NCI-H2227 treated with DMSO at 0.1 percent for 48 hours (cell line): ENCODE measurements around the gene RIT1.

Experiments
- DNase-seq: peaks from one replicate; lab custom pipeline; 2025; lab: John Stamatoyannopoulos, UW

RIT1 gene

GRCh38 chr1:155911156-155912055, at the start of gene RIT1:
Gene RIT1, minus strand, starts transcription at chr1:155911349. Its CDS starts 588 bp downstream, at chr1:155910761.
- DNase-seq: peak; percentile 63

DNA sequence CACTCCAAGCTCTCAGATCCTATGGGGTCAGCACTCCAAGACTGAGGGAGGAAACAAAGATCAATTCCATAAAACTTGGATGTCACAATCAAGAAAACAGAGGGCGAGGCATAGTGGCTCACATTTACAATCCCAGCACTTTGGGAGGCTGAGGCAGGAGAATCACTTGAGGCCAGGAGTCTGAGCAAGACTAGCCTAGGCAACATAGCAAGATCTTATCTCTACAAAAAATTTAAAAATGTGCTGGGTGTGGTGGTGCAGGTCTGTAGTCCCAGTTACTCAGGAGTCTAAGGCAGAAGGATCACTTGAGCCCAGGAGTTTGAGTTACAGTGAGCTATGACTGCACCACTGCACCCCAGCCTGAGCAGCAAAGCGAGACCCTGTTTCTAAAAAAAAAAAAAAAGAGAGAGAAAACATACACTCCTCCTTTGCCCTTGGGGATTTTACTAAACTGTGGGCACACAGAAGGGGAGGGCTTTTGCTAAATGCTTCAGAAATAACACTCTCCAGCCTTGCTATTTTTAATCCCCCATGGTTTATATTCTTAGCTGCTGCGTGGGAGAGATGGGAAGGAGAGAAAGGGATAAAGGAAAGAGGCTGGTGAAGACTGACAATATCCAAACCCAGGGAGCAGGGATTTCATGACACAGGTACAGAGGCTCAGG, 49.1 kb upstream of the RIT1 start:
- no peak for DNase-seq

DNA sequence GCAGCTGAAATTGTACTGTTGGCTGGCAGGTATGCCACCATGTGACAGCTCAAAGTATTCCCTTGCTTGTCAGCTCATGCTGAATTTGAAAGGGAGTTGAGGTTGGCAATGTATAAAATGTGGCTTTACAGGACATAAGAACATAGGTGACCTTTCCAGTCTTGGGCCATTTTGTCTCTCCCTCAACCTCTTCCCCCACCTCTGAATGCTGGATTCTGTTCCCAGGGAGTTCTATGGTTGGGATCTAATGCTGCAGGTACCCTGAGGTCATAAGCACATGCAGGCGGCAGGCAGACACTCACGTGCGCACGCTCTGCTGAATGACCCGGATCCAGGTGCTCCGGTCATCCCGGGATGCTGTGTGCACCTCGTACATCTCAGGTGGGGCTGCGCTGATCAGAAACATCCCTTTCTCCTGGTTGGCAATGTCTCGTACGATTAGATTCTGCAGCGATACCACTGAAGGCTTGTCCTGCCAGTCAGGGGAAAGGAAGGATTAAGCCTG, 46.3 kb upstream of the RIT1 start:
- DNase-seq: no peak

GRCh38 chr1:155954645-155955044, 43.5 kb upstream of the RIT1 start:
- no peak for DNase-seq

GRCh38 chr1:155952505-155952890, 41.3 kb upstream of the RIT1 start:
- no peak for DNase-seq

GRCh38 chr1:155951753-155952504, 40.8 kb upstream of the RIT1 start:
- DNase-seq: no peak

GRCh38 chr1:155950829-155951228, 39.7 kb upstream of the RIT1 start:
- DNase-seq: no peak

- no peak for DNase-seq
Measured at GRCh38 chr1:155947741-155948140, 36.6 kb upstream of the RIT1 start.

DNA sequence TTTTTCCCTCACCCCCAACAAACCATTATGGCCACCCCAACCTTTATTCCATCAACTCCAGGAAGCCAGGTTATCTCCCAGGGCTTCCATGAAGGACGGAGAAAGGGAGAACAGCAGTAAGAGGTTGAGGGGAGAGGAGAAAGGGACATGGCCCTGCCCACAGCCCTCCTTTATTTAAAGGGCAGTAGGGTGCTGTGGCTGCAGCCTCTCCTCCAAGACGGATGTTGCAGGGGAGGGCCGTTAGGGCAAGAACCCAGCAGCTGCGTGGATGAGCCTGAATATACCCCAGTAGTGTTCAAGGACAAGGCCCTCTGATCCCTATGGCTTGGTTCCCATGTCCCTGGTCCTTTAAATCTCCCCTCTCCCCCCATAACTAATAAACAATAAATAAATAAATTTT, 36.1 kb upstream of the RIT1 start:
- DNase-seq: no peak

DNA sequence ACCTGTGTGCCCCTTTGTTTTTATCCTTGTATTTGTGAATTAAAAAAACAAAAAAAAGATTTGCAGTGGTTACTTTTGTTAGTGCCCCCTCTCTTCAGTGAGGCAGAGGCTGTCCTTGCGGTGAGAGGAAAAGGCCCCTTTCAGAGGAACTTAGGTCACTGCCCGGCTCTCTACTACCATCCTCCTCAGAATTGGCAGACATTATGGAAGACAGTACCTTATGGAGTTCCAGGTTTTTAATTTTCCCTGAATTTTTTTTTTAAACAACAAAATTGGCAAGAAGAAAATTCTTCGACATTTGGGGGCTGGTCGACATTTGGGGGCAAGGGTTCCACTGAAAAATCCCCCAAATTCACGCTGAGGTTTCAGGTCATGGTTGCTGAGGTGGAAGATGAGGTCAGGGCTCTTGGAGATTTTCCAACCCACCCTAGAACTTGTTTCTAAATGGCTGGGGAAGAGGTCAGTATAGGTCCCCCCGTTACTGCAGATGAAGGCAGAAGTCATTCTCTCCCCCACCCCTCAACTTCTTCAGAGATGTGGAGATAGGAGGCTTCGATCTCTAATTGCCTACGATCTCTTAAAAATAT, 35.6 kb upstream of the RIT1 start:
- no peak for DNase-seq

DNA sequence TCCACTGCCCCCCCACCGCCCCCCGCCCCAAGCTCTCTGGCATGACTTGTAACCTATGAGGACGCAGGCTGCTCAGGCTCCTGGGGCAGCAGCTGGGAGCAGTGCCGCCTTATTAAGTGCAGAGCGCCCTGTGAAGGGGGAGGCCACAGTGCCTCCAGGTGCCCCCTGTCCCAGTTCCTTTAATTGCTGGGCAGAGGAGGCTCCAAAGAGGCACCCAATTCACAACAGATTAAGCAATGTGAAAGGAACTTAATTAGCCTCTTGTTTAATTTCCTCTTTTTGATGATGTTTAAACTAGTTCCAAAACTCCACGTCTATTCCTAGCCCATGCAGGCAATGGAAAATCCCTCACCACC, 33.3 kb upstream of the RIT1 start:
- no peak for DNase-seq

DNA sequence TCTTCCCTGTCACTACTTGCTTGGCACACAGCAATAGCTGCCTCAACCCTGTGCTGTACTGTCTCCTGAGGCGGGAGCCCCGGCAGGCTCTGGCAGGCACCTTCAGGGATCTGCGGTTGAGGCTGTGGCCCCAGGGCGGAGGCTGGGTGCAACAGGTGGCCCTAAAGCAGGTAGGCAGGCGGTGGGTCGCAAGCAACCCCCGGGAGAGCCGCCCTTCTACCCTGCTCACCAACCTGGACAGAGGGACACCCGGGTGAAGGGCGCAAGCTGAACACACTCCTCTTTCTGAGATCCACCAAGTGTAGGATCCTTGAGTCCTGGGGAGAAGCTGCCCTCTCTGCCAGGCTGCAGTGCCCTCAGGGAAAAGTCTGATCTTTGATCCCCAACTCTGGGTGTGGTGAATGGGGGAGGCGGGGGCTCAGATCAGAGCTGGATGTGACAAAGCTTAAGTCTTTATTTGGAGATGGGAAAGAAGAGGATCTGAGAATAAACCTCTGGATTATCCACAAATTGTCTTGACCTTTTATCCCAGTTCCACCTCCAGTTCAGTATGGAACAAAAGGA, 31.5 kb upstream of the RIT1 start:
- DNase-seq: no peak

- DNase-seq: no peak
Measured at GRCh38 chr1:155941845-155942531, 30.8 kb upstream of the RIT1 start.

GRCh38 chr1:155940993-155941844, 30.1 kb upstream of the RIT1 start, which contains the start of gene RXFP4:
Gene RXFP4, plus strand, starts transcription at chr1:155941638. Its CDS starts 72 bp downstream, at chr1:155941710.
- DNase-seq: no peak

- no peak for DNase-seq
Measured at GRCh38 chr1:155940482-155940992, 29.4 kb upstream of the RIT1 start.

GRCh38 chr1:155938220-155938627, 27.1 kb upstream of the RIT1 start:
- peak; percentile 65 for DNase-seq

DNA sequence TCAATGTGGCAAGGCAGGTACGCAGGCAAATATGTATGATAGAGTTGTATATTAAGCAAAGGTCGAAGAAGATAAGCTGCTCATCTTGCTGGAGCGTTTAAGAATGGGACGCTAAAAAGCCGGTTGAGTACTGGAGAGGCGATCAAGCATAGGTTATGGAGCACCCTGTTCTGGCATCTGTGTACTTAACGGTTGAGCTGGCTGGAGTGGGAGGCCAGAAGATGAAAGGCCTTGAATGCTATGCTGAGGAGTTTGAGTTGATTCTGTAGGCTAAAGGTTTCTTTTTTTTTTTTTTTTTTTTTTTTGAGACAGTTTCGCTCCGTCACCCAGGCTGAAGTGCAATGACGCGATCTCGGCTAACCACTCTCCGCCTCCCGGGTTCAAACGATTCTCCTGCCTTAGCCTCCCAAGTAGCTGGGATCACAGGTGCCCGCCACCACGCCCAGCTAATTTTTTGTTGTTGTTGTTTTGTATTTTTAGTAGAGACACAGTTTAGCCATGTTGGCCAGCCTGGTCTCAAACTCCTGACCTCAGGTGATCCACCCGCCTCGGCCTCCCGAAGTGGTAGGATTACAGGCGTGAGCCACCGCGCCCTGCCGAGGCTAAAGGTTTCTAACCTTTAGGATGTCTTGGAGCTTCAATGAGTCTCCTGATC, 23.9 kb upstream of the RIT1 start:
- peak; percentile 81 for DNase-seq

DNA sequence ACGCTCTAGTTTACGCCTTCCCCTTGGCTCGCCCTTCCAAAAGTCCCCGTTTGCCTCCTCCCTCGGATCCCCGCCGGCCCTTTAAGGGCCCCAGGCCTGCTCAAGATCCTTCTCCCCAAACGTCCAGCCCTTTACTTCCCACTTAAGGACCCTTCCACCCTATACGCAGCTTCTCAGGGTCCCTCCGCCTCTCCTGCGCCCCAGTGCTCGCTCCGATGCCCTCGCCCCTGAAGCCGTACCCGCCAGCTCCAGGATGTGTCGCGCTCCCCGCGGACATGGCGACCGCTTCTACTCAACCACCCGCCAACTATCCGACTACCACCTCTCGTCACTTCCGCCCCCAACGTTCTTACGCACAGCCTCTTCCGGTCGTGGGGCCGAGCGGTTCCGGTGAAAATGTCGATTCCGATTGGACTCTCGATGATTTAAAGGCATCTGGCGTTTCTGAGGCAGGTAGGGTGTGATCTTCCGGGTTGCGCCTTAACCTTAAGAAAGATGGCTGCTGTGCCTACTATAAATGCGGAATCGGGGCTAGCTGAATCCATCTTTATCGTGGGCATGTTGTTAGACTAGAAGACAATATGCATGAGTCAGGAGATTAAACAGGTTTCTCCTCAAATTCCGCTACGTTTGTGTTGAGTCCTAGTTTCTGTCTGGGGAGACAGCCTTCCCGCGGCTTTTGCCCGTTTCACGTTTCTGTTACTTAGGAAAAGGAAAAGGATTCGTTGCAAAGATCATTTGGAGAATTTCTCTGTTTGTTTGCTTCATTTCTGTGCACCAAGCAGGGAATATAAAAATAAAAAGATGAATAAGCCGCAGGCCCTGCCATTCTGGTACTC, 23.2 kb upstream of the RIT1 start, which contains the start of gene KHDC4:
Gene KHDC4, minus strand, starts transcription at position 317 of the 839 bp plus-strand sequence. Its CDS starts 40 bp downstream, at position 277.
- peak; percentile 99 for DNase-seq
